ENCODE results near the gene KCNH3. TPM values are rescaled to one million over a fixed set of nuclear protein-coding genes. Genes with fewer than 3 reads are reported as not detected.

The KCNH3 gene
- polyA plus RNA-seq, 1 donor (not counting 4 experiments of a cell fraction or from before 2014, with no cell fraction given), result 0.08 TPM

GRCh38 chr12:49556391-49557186, 17.8 kb downstream of the KCNH3 start:
- H3K27me3 ChIP-seq (ENCODE audit: control insufficient read depth, extremely low read depth, insufficient read depth, low read length), result peaks cover 14% of the 10 kb centered on the region
- dilution Hi-C loops (cut with MboI; ENCODE audit: extremely low pct_ligation_motif_present, low sequenced_read_pairs), result no loop called here

GRCh38 chr12:49557187-49557916, 18.5 kb downstream of the KCNH3 start:
- no peak overlapping the region for H3K27ac ChIP-seq (ENCODE audit: control insufficient read depth, insufficient read depth, low read length)
- H3K4me1 ChIP-seq (ENCODE audit: control insufficient read depth, extremely low read depth, insufficient read depth, low read length), result no peaks in the 10 kb centered on the region
- dilution Hi-C loops (cut with MboI; ENCODE audit: extremely low pct_ligation_motif_present, low sequenced_read_pairs), result no loop called here
- H3K9me1 ChIP-seq (ENCODE audit: control insufficient read depth, extremely low read depth, insufficient read depth, low read length), result no peaks in the 10 kb centered on the region
- no peaks in the 10 kb centered on the region for H3K79me2 ChIP-seq (ENCODE audit: control insufficient read depth, insufficient read depth, low read length)
- H2AFZ ChIP-seq (ENCODE audit: control insufficient read depth, low read length), result no peak overlapping the region
- no peaks in the 10 kb centered on the region for H4K20me1 ChIP-seq (ENCODE audit: control insufficient read depth, extremely low read depth, insufficient read depth, low read length)
- H3K9ac ChIP-seq (ENCODE audit: control insufficient read depth, extremely low read depth, insufficient read depth, low read length), result no peak overlapping the region
- H3K36me3 ChIP-seq (ENCODE audit: control insufficient read depth in 2 of 2, extremely low read depth in 1 of 2, insufficient read depth in 2 of 2, low read length in 2 of 2), result peaks cover 24 to 36% of the 10 kb centered on the region in 2 experiments
- peaks cover 6% of the 10 kb centered on the region for H3K27me3 ChIP-seq (ENCODE audit: control insufficient read depth, extremely low read depth, insufficient read depth, low read length)
- no peak overlapping the region for H3K4me2 ChIP-seq (ENCODE audit: control insufficient read depth, extremely low read depth, insufficient read depth, low read depth, low read length)
- no peak for DNase-seq (ENCODE audit: low read depth, low spot score)
- TF ChIP-seq EZH2 (IDR thresholded peaks at IDR 0.05; ENCODE audit: low read length) (no peak), CTCF (optimal IDR thresholded peaks at IDR 0.05 in 1 of 3, IDR thresholded peaks at IDR 0.05 in 1 of 3, conservative IDR thresholded peaks at IDR 0.05 in 1 of 3; ENCODE audit: extremely low read depth in 1 of 3, insufficient read depth in 2 of 3, low read length in 3 of 3) (no peak)
- H3K4me3 ChIP-seq (ENCODE audit: control insufficient read depth in 2 of 3, extremely low read depth in 1 of 3, insufficient read depth in 2 of 3, low read depth in 1 of 3, low read length in 3 of 3), result no peak overlapping the region
- no peak for FAIRE-seq
- H3K9me3 ChIP-seq (ENCODE audit: control insufficient read depth, low read depth, low read length), result no peaks in the 10 kb centered on the region

More at GRCh38 chr12:49556391-49557186, 17.8 kb downstream of the KCNH3 start:
- H3K4me1 ChIP-seq (ENCODE audit: control insufficient read depth, extremely low read depth, insufficient read depth, low read length), result peaks cover 4% of the 10 kb centered on the region
- H3K36me3 ChIP-seq (ENCODE audit: control insufficient read depth in 2 of 2, extremely low read depth in 1 of 2, insufficient read depth in 2 of 2, low read length in 2 of 2), result peaks cover 20 to 29% of the 10 kb centered on the region in 2 experiments
- no peaks in the 10 kb centered on the region for H3K9me1 ChIP-seq (ENCODE audit: control insufficient read depth, extremely low read depth, insufficient read depth, low read length)
- FAIRE-seq (no peak), DNase-seq (ENCODE audit: low read depth, low spot score) (no peak)
- H3K9me3 ChIP-seq (ENCODE audit: control insufficient read depth, low read depth, low read length), result no peaks in the 10 kb centered on the region
- TF ChIP-seq CTCF (optimal IDR thresholded peaks at IDR 0.05 in 1 of 3, IDR thresholded peaks at IDR 0.05 in 1 of 3, conservative IDR thresholded peaks at IDR 0.05 in 1 of 3; ENCODE audit: extremely low read depth in 1 of 3, insufficient read depth in 2 of 3, low read length in 3 of 3) (no peak), EZH2 (IDR thresholded peaks at IDR 0.05; ENCODE audit: low read length) (no peak)
- no peak overlapping the region for H3K9ac ChIP-seq (ENCODE audit: control insufficient read depth, extremely low read depth, insufficient read depth, low read length)
- H3K4me3 ChIP-seq (ENCODE audit: control insufficient read depth in 2 of 3, extremely low read depth in 1 of 3, insufficient read depth in 2 of 3, low read depth in 1 of 3, low read length in 3 of 3), result no peak overlapping the region
- H3K27ac ChIP-seq (ENCODE audit: control insufficient read depth, insufficient read depth, low read length), result no peak overlapping the region
- H3K79me2 ChIP-seq (ENCODE audit: control insufficient read depth, insufficient read depth, low read length), result no peaks in the 10 kb centered on the region
- H4K20me1 ChIP-seq (ENCODE audit: control insufficient read depth, extremely low read depth, insufficient read depth, low read length), result no peaks in the 10 kb centered on the region
- H2AFZ ChIP-seq (ENCODE audit: control insufficient read depth, low read length), result no peak overlapping the region
- H3K4me2 ChIP-seq (ENCODE audit: control insufficient read depth, extremely low read depth, insufficient read depth, low read depth, low read length), result no peak overlapping the region
